ENCODE measurements around the gene NECAB2.

NECAB2 gene

GRCh38 chr16:83934684-83934977 is 33.4 kb upstream of the NECAB2 start:
- intact Hi-C loops (cut with DNase I; ENCODE audit: low total_unique reads) = no loop called here
- no peaks in the 10 kb centered on the region for H3K27me3 ChIP-seq
- H3K36me3 ChIP-seq = peaks cover 0 to 4% (median 3%) of the 10 kb centered on the region in 3 donors
- H3K4me1 ChIP-seq = no peaks in the 10 kb centered on the region
- H3K4me3 ChIP-seq = no peak overlapping the region
- no peaks in the 10 kb centered on the region for H3K9me3 ChIP-seq
- no peak overlapping the region for H3K27ac ChIP-seq
- no peak for DNase-seq
- TF ChIP-seq CTCF (IDR thresholded peaks at IDR 0.05) = no peak

- TF ChIP-seq CTCF (IDR thresholded peaks at IDR 0.05) = no peak
- no peak overlapping the region for H3K4me3 ChIP-seq
- H3K9me3 ChIP-seq = no peaks in the 10 kb centered on the region
- no peak for DNase-seq
- H3K27ac ChIP-seq = no peak overlapping the region
- intact Hi-C loops (cut with DNase I; ENCODE audit: low total_unique reads) = no loop called here
- no peaks in the 10 kb centered on the region for H3K4me1 ChIP-seq
- peaks cover 0 to 3% (median under 1%) of the 10 kb centered on the region in 3 donors for H3K36me3 ChIP-seq
- H3K27me3 ChIP-seq = no peaks in the 10 kb centered on the region
Measured at GRCh38 chr16:83935005-83935857, 32.8 kb upstream of the NECAB2 start.

GRCh38 chr16:83935858-83936255 is 32.2 kb upstream of the NECAB2 start:
- no peaks in the 10 kb centered on the region for H3K4me1 ChIP-seq
- H3K4me3 ChIP-seq = no peak overlapping the region
- DNase-seq = no peak
- no peaks in the 10 kb centered on the region for H3K9me3 ChIP-seq
- no peaks in the 10 kb centered on the region for H3K27me3 ChIP-seq
- no peak for TF ChIP-seq CTCF (IDR thresholded peaks at IDR 0.05)
- no peak overlapping the region for H3K27ac ChIP-seq
- intact Hi-C loops (cut with DNase I; ENCODE audit: low total_unique reads) = no loop called here
- peaks cover 0 to 3% (median 0%) of the 10 kb centered on the region in 3 donors for H3K36me3 ChIP-seq

- no peak overlapping the region for H3K4me3 ChIP-seq
- no peak overlapping the region for H3K27ac ChIP-seq
- peaks cover 0 to 3% (median 0%) of the 10 kb centered on the region in 3 donors for H3K36me3 ChIP-seq
- intact Hi-C loops (cut with DNase I; ENCODE audit: low total_unique reads) = no loop called here
- no peak for TF ChIP-seq CTCF (IDR thresholded peaks at IDR 0.05)
- H3K4me1 ChIP-seq = no peaks in the 10 kb centered on the region
- H3K27me3 ChIP-seq = no peaks in the 10 kb centered on the region
- DNase-seq = no peak
- no peaks in the 10 kb centered on the region for H3K9me3 ChIP-seq
Measured at GRCh38 chr16:83936581-83937165, 31.4 kb upstream of the NECAB2 start.

- no peaks in the 10 kb centered on the region for H3K4me1 ChIP-seq
- H3K4me3 ChIP-seq = no peak overlapping the region
- no peaks in the 10 kb centered on the region for H3K27me3 ChIP-seq
- peaks cover 0 to 3% (median 0%) of the 10 kb centered on the region in 3 donors for H3K36me3 ChIP-seq
- no peak overlapping the region for H3K27ac ChIP-seq
- no peaks in the 10 kb centered on the region for H3K9me3 ChIP-seq
- DNase-seq = no peak
- intact Hi-C loops (cut with DNase I; ENCODE audit: low total_unique reads) = no loop called here
- TF ChIP-seq CTCF (IDR thresholded peaks at IDR 0.05) = no peak
Measured at GRCh38 chr16:83937267-83937666, 30.8 kb upstream of the NECAB2 start.

Data from tibial artery (tissue), 4 donors.